ENCODE results near the gene COTL1. TPM values are rescaled to one million over a fixed set of nuclear protein-coding genes. Genes with fewer than 3 reads are reported as not detected.

COTL1 gene
- total and polyA plus RNA-seq, 12 donors, result 6.4 to 72.9 (median 9.7) TPM

DNA sequence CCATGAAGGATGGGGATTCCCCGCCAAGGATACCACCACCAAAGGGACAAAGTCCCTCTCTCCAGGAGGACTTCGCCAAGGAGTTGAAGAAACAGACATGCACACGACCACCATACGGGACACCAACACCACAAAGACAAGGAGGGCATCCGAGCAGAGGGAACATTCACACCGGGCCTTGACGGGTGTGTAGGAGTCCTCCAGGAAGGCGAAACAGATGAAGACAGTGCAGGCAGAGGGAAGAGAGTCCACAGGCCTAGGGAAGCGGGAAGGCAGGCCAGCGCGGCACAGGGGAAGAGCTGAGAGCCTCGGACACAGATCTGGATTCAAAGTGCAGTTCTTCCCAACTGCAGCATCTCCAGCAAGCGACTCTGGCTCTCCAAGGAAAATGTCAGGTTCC lies 10.8 kb downstream of the COTL1 start:
- Histone ChIP-seq H3K27ac (peak overlapping the region in 2 of 10 donors; percentile 52 to 93), H3K36me3 (peaks cover 0 to 28% (median 0%) of the 10 kb centered on the region in 9 donors), H3K4me1 (peaks cover 0 to 89% (median 6%) of the 10 kb centered on the region in 9 donors), H3K9me3 (peaks cover 0 to 13% (median 0%) of the 10 kb centered on the region in 11 donors), H3K4me3 (peak overlapping the region in 1 of 10 donors; percentile 4), H3K27me3 (peaks cover 0 to under 1% (median 0%) of the 10 kb centered on the region in 7 donors)
- DNase-seq, result no peak
- ATAC-seq, result no peak
- WGBS, 2 donors, result 96 to 98% methylated on average over 13 of the region's 13 CpGs
- TF ChIP-seq CTCF (IDR thresholded peaks at IDR 0.05), result no peak
- intact Hi-C loops (cut with DNase I), result no loop called here

GRCh38 chr16:84606081-84606875 lies 11.6 kb downstream of the COTL1 start:
- intact Hi-C loops (cut with DNase I), result no loop called here
- peaks cover 0 to 20% (median 0%) of the 10 kb centered on the region in 9 donors for H3K36me3 ChIP-seq
- peaks cover 0 to 89% (median 3%) of the 10 kb centered on the region in 9 donors for H3K4me1 ChIP-seq
- H3K9me3 ChIP-seq, result peaks cover 0 to 13% (median 0%) of the 10 kb centered on the region in 11 donors
- no peaks in the 10 kb centered on the region for H3K27me3 ChIP-seq
- peak overlapping the region in 1 of 10 donors; percentile 93 for H3K27ac ChIP-seq
- TF ChIP-seq CTCF (IDR thresholded peaks at IDR 0.05), result no peak
- no peak overlapping the region for H3K4me3 ChIP-seq
- 84 to 88% methylated on average over 14 of the region's 14 CpGs for WGBS, 2 donors
- ATAC-seq (no peak), DNase-seq (no peak)

GRCh38 chr16:84605339-84605848 lies 12.5 kb downstream of the COTL1 start:
- peaks cover 0 to 12% (median 0%) of the 10 kb centered on the region in 11 donors for H3K9me3 ChIP-seq
- peaks cover 0 to 20% (median 0%) of the 10 kb centered on the region in 9 donors for H3K36me3 ChIP-seq
- H3K4me1 ChIP-seq, result peaks cover 0 to 90% (median under 1%) of the 10 kb centered on the region in 9 donors
- peak overlapping the region in 1 of 10 donors; percentile 93 for H3K27ac ChIP-seq
- H3K4me3 ChIP-seq, result no peak overlapping the region
- no peak for ATAC-seq
- TF ChIP-seq CTCF (IDR thresholded peaks at IDR 0.05), result no peak
- intact Hi-C loops (cut with DNase I), result no loop called here
- 93 to 95% methylated on average over 6 of the region's 6 CpGs for WGBS, 2 donors
- no peaks in the 10 kb centered on the region for H3K27me3 ChIP-seq
- no peak for DNase-seq

DNA sequence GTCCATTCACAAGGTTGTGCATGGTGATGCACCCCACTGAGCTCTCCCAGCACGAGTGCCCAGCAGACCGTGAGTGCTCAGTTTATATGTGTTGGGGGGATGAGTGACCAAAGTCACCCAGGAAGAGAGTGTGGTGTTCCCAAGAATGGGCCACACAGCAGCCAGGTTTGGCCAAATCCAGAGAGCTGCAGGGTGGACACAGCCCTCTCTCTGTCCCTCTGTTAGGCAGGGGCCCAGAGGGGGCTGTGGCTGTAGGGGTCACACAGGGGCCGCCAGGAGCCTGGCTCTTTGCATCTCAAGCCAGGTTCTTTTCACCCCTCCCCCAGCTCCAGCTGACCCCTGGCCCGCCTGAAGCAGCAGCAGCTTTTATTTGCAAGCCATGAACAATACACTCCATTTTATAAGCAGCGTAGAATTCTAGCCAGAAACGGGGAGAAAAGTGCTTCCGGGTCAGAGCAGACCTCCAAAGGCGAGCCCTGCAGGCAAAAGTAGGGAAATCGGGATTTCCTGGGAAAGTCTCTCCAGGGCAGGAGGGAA lies 13.3 kb downstream of the COTL1 start:
- Histone ChIP-seq H3K4me1 (peaks cover 0 to 90% (median 4%) of the 10 kb centered on the region in 9 donors), H3K27ac (peak overlapping the region in 1 of 10 donors; percentile 93), H3K4me3 (no peak overlapping the region), H3K36me3 (peaks cover 0 to 14% (median 0%) of the 10 kb centered on the region in 9 donors), H3K27me3 (no peaks in the 10 kb centered on the region), H3K9me3 (peaks cover 0 to 8% (median 0%) of the 10 kb centered on the region in 11 donors)
- ATAC-seq (no peak), DNase-seq (no peak)
- WGBS, 2 donors, result 77 to 84% methylated on average over 9 of the region's 9 CpGs
- TF ChIP-seq CTCF (IDR thresholded peaks at IDR 0.05), result no peak
- intact Hi-C loops (cut with DNase I), result no loop called here

Data from heart right ventricle (tissue), 16 donors.